ENCODE measurements around the gene WDR54. TPM values are rescaled to one million over a fixed set of nuclear protein-coding genes. Genes with fewer than 3 reads are reported as not detected.
A peak's percentile ranks its signal among the peaks of the same experiment; 100 is the strongest.

WDR54 gene
- polyA plus RNA-seq, 3 donors = 7.1 to 11.7 (median 7.9) TPM

GRCh38 chr2:74373221-74373676, 48.3 kb upstream of the WDR54 start:
- intact Hi-C loops (cut with micrococcal nuclease) = no loop called here
- peaks cover 78 to 80% of the 10 kb centered on the region in 2 donors for H3K36me3 Mint-ChIP-seq
- no peak overlapping the region for H3K27ac ChIP-seq (ENCODE audit: low read depth in 1 of 2, low read length in 2 of 2)
- H3K4me2 ChIP-seq (replicated peaks; ENCODE audit: extremely low read depth, low read length, poor library complexity, severe bottlenecking) = no peak overlapping the region
- no peaks in the 10 kb centered on the region for H3K9me3 Mint-ChIP-seq
- no peak overlapping the region for H3K4me3 Mint-ChIP-seq
- H3K27me3 ChIP-seq (ENCODE audit: control insufficient read depth in 2 of 2, insufficient read depth in 2 of 2, low read length in 2 of 2) = no peaks in the 10 kb centered on the region
- H3K9ac ChIP-seq (ENCODE audit: insufficient read depth, low read length, poor library complexity, severe bottlenecking) = no peak overlapping the region
- H4K20me1 ChIP-seq (ENCODE audit: insufficient read depth, low read length) = peaks cover 11% of the 10 kb centered on the region
- peaks cover 59 to 94% of the 10 kb centered on the region in 2 donors for H3K36me3 ChIP-seq (replicated peaks in 1 of 2; ENCODE audit: control insufficient read depth in 1 of 2, insufficient read depth in 2 of 2, low read length in 2 of 2)
- H3K9me3 ChIP-seq (replicated peaks in 1 of 2; ENCODE audit: control insufficient read depth in 1 of 2, insufficient read depth in 1 of 2, low read length in 2 of 2) = no peaks in the 10 kb centered on the region
- peak overlapping the region in 1 of 7 donors; percentile 19 for H3K27ac Mint-ChIP-seq
- TF ChIP-seq CTCF (IDR thresholded peaks at IDR 0.05) = no peak
- no peak overlapping the region for H3K4me3 ChIP-seq (replicated peaks in 1 of 3; ENCODE audit: low read depth in 2 of 3, low read length in 3 of 3)
- no peak overlapping the region for H2AFZ ChIP-seq (ENCODE audit: insufficient read depth, low read depth, low read length, poor library complexity, severe bottlenecking)
- no peaks in the 10 kb centered on the region for H3K79me2 ChIP-seq (ENCODE audit: insufficient read depth, low read length)
- no peaks in the 10 kb centered on the region for H3K27me3 Mint-ChIP-seq (ENCODE audit: low read depth in 3 of 3)
- 94% methylated on average over 4 of the region's 5 CpGs for WGBS (ENCODE audit: insufficient coverage)
- no peaks in the 10 kb centered on the region for H3K4me1 Mint-ChIP-seq
- no peaks in the 10 kb centered on the region for H3K4me1 ChIP-seq (ENCODE audit: control insufficient read depth in 1 of 2, insufficient read depth in 2 of 2, low read length in 2 of 2)
- DNase-seq = no peak

- Histone ChIP-seq H3K4me2 (replicated peaks; ENCODE audit: extremely low read depth, low read length, poor library complexity, severe bottlenecking) (no peak overlapping the region), H4K20me1 (ENCODE audit: insufficient read depth, low read length) (peaks cover 19% of the 10 kb centered on the region), H3K4me1 (ENCODE audit: control insufficient read depth in 1 of 2, insufficient read depth in 2 of 2, low read length in 2 of 2) (no peaks in the 10 kb centered on the region), H3K79me2 (ENCODE audit: insufficient read depth, low read length) (peaks cover under 1% of the 10 kb centered on the region), H3K36me3 (replicated peaks in 1 of 2; ENCODE audit: control insufficient read depth in 1 of 2, insufficient read depth in 2 of 2, low read length in 2 of 2) (peaks cover 52 to 91% of the 10 kb centered on the region in 2 donors), H3K9ac (ENCODE audit: insufficient read depth, low read length, poor library complexity, severe bottlenecking) (no peak overlapping the region), H3K4me3 (replicated peaks in 1 of 3; ENCODE audit: low read depth in 2 of 3, low read length in 3 of 3) (no peak overlapping the region), H3K27me3 (ENCODE audit: control insufficient read depth in 2 of 2, insufficient read depth in 2 of 2, low read length in 2 of 2) (no peaks in the 10 kb centered on the region), H2AFZ (ENCODE audit: insufficient read depth, low read depth, low read length, poor library complexity, severe bottlenecking) (no peak overlapping the region), H3K9me3 (replicated peaks in 1 of 2; ENCODE audit: control insufficient read depth in 1 of 2, insufficient read depth in 1 of 2, low read length in 2 of 2) (no peaks in the 10 kb centered on the region), H3K27ac (ENCODE audit: low read depth in 1 of 2, low read length in 2 of 2) (no peak overlapping the region)
- peak overlapping the region in 1 of 7 donors; percentile 62 for H3K27ac Mint-ChIP-seq
- intact Hi-C loops (cut with micrococcal nuclease) = no loop called here
- H3K36me3 Mint-ChIP-seq = peaks cover 70 to 76% of the 10 kb centered on the region in 2 donors
- peaks cover 4% of the 10 kb centered on the region for H3K4me1 Mint-ChIP-seq
- no peak overlapping the region for H3K4me3 Mint-ChIP-seq
- 97% methylated on average over 6 of the region's 8 CpGs for WGBS (ENCODE audit: insufficient coverage)
- no peak for TF ChIP-seq CTCF (IDR thresholded peaks at IDR 0.05)
- H3K9me3 Mint-ChIP-seq = no peaks in the 10 kb centered on the region
- H3K27me3 Mint-ChIP-seq (ENCODE audit: low read depth in 3 of 3) = no peaks in the 10 kb centered on the region
- DNase-seq = no peak
These were observed 47.5 kb upstream of the WDR54 start for GRCh38 chr2:74373985-74374384.

All from CD14-positive monocyte (primary cell).